C4-2B (cell line): ENCODE measurements around the gene ST3GAL2.
A peak's percentile ranks its signal among the peaks of the same experiment; 100 is the strongest.

ENCODE experiments used
- H3K27ac ChIP-seq: fragments of 450-650 bp; 2 replicates; pipeline ENCODE4 v1.5.1; 2017
- ZFX ChIP-seq: fragments of 450-650 bp; IDR thresholded peaks from 2 replicates; pipeline ENCODE4 v1.6.1; 2017
- TF ChIP-seq, protein P1 (sequence below): fragments of 450-650 bp; conservative IDR thresholded peaks from 2 replicates; pipeline ENCODE4 v1.5.1; 2017; ENCODE audit warnings: mild to moderate bottlenecking

Gene ST3GAL2

DNA sequence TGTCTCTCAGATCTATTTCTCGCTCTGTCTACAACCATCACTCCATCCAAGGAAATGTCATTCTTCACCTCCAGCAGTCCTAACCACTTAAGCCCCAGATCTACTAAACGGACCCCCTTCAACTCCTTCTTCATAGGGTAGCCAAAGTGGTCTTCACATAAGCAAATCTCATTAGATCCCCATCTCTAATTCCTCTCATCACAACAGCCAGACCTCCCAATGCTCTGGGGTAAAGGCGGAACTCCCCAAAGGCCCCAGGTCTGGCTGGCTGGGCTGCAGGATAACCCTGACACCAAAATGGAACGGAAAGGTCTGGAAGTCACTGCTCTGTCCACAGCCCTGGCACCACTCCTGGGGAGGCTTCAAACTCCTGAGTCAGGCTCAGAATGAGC, 11.1 kb downstream of the ST3GAL2 start:
- H3K27ac ChIP-seq: peak overlapping the region; percentile 79
- no peak for TF ChIP-seq ZFX
- TF ChIP-seq, protein P1, sequence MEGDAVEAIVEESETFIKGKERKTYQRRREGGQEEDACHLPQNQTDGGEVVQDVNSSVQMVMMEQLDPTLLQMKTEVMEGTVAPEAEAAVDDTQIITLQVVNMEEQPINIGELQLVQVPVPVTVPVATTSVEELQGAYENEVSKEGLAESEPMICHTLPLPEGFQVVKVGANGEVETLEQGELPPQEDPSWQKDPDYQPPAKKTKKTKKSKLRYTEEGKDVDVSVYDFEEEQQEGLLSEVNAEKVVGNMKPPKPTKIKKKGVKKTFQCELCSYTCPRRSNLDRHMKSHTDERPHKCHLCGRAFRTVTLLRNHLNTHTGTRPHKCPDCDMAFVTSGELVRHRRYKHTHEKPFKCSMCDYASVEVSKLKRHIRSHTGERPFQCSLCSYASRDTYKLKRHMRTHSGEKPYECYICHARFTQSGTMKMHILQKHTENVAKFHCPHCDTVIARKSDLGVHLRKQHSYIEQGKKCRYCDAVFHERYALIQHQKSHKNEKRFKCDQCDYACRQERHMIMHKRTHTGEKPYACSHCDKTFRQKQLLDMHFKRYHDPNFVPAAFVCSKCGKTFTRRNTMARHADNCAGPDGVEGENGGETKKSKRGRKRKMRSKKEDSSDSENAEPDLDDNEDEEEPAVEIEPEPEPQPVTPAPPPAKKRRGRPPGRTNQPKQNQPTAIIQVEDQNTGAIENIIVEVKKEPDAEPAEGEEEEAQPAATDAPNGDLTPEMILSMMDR: no peak

DNA sequence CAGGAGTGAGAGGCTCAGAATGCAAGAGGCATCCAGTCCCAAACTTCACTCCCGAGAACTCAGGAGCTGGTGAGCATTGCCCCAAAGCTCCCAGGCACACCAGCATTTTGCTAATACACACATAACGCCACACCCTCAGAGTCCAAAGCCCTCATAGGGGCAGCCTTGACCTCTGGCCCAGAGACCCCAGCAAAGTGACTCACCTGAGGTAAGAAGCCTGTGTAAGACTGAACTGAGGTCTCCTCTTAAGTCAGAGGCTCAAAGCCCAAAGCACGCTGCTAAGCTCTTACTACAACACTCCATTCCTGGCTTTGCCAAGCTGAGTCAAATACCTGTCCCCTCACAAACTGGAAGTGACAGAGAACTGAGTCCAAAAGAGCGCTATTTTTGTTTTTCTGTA, 16.4 kb downstream of the ST3GAL2 start:
- no peak overlapping the region for H3K27ac ChIP-seq
- TF ChIP-seq, protein P1: no peak
- no peak for TF ChIP-seq ZFX

DNA sequence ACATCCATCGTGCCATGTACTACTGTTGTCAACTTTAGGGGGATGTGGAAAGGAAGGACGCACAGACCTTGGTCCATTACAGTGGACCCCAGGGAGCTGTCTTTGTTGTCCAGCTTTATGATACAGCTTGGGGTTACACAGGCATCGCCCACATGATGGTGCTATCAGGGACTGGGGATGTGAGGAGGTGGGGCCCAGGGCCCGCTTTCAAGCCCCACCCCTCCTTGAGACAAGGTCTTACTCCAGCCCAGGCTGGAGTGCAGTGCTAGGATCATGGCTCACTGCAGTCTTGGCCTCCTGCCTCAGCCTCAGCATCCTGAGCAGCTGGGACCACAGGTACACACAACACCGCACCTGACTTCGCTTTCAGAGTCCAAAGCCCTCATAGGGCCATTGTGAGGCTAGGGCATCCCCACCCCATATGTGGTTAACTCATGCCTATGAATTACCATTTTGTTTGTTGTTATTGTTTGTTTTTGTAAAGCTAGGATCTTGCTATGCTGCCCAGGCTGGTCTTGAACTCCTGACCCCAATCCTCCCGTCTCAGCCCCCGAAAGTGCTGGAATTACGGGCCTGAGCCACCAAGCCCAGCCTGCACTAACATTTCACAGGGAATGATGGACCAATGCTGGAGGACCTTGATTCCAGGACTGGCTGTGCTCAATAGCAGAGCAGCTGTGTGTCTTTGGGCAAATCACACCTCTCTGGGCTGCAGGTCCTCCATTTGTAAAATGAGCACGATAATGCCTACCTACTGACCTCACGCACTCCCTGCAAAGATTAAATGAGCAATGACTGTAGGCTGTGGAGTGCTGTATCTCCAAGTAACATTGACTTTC, 17.2 kb downstream of the ST3GAL2 start:
- TF ChIP-seq, protein P1: no peak

DNA sequence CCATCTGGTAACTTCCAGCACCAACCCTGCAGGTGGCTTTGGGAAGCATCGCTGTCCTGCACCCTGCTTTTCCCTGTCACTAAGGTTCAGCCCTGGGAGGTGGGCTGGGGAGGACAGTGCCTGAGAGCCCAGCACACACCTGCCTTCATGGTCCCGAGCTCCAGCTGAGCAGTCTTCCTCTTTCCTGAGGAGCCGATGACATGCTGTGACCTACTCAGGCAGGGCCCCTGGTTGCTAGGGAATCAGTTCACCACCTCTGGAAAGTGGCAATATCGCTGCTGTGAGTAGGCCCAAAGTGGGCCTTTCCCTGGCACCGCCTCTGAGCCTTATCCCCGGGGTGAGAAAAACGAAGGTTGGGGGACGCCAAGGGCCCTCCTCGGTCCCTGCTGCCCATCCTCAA, 17.9 kb downstream of the ST3GAL2 start:
- H3K27ac ChIP-seq: no peak overlapping the region
- TF ChIP-seq ZFX: no peak
- TF ChIP-seq, protein P1: no peak

More for the DNA sequence above, 17.2 kb downstream of the ST3GAL2 start:
- no peak overlapping the region for H3K27ac ChIP-seq

DNA sequence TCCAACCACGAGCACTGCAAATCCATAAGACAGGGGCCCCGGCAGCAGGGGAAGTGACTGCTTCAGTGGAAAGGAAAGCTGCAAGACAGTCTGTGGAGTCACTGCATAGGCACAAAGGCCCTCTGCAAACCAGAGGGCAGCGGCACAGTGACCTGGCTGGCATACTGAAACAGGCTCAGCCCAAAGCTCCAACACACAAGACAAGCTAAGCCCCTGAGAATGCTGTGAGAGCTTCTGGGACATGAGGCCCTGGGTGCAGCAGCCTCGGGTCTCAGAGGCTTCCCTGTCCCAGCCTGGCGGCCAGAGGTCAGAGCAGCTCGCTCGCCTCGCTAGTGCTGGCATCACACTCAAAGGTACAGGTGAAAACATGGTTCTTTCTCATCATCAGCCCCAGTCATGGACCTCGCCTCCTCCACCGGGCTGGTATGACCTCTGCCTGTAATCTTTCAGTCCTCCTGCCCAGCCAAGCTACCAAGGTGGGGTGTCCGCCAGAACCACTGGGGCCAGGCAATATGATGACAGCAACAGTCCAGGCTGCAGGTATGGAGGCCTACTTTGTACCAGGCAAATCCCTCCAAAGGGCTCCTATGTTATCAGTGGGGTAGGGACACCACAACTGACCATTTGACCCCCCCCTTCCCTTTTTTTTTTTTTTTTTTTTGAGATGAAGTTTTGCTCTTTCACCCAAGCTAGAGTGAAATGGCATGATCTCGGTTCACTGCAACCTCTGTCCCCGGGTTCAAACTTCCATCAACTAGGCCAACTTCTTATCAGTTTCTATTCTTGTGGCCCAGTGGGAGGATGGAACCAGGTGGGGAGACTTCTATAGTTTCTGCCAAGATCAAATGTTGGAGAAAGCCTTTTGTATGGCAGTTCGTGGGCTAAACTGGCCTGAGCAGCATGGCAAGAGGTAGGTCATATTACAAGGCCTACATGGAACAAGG, 19.2 kb downstream of the ST3GAL2 start:
- no peak overlapping the region for H3K27ac ChIP-seq
- TF ChIP-seq, protein P1: no peak
- no peak for TF ChIP-seq ZFX

DNA sequence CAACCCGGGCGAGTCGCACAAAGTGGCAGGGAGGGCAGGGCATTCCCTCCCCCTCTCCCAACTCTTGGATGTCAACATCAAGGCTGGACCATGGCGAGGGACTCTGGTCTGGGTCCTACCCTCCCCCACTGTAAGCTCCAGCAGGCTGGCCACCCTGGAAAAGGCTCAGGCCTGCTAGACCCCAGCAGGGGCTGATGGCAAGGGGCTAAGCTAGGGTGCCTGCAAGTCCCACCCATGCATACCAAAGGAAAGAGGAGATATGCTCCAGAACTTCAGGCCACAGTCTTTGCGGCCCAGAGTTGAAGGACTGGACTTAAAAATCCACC, 19.9 kb downstream of the ST3GAL2 start:
- no peak overlapping the region for H3K27ac ChIP-seq
- TF ChIP-seq ZFX: no peak
- TF ChIP-seq, protein P1: no peak
